Hepatocyte (in vitro differentiated cells): ENCODE results near the gene PAK1. TPM values are rescaled to one million over a fixed set of nuclear protein-coding genes. Genes with fewer than 3 reads are reported as not detected.

Experiments used
- DNase-seq: peaks from one replicate; pipeline ENCODE4 v3.0.0-alpha.2; 2016; ENCODE audit warnings: low spot score
- H2AFZ ChIP-seq: fragments of 200-600 bp; sonication (generic); 2 replicates; pipeline ENCODE4 v1.6.0; 2016; ENCODE audit warnings: antibody characterized with exemption, mild to moderate bottlenecking
- H3K27ac ChIP-seq: fragments of 200-600 bp; sonication (generic); 2 replicates; pipeline ENCODE4 v1.5.1; 2016; ENCODE audit warnings: mild to moderate bottlenecking
- H3K27me3 ChIP-seq: fragments of 200-600 bp; sonication (generic); 2 replicates; pipeline ENCODE4 v1.6.1; 2016
- H3K36me3 ChIP-seq: fragments of 200-600 bp; sonication (generic); replicated peaks from 2 replicates; pipeline ENCODE4 v1.5.1; 2016; ENCODE audit warnings: low read depth; ENCODE audit not compliant: insufficient read depth
- H3K4me1 ChIP-seq: fragments of 200-600 bp; sonication (generic); 2 replicates; pipeline ENCODE4 v1.5.1; 2016; ENCODE audit warnings: mild to moderate bottlenecking, moderate library complexity; ENCODE audit not compliant: insufficient read depth
- H3K4me2 ChIP-seq: fragments of 200-600 bp; sonication (generic); 2 replicates; pipeline ENCODE4 v1.6.0; 2016
- H3K4me3 ChIP-seq: fragments of 200-600 bp; sonication (generic); 2 replicates; pipeline ENCODE4 v1.5.1; 2016; ENCODE audit warnings: mild to moderate bottlenecking
- H3K79me2 ChIP-seq: fragments of 200-600 bp; sonication (generic); 2 replicates; pipeline ENCODE4 v1.6.0; 2017; ENCODE audit warnings: mild to moderate bottlenecking
- H3K9me2 ChIP-seq: fragments of 200-600 bp; sonication (generic); replicated peaks from 2 replicates; pipeline ENCODE4 v1.6.0; 2017; ENCODE audit warnings: mild to moderate bottlenecking; ENCODE audit not compliant: insufficient read depth
- H3K9me3 ChIP-seq: fragments of 200-600 bp; sonication (generic); 2 replicates; pipeline ENCODE4 v1.5.1; 2016; ENCODE audit warnings: low read depth, mild to moderate bottlenecking
- H4K20me1 ChIP-seq: fragments of 200-600 bp; sonication (generic); 2 replicates; pipeline ENCODE4 v1.6.0; 2016; ENCODE audit warnings: mild to moderate bottlenecking; ENCODE audit not compliant: insufficient read depth, poor library complexity, severe bottlenecking
- CTCF ChIP-seq: fragments of 200-600 bp; sonication (generic); IDR thresholded peaks from 2 replicates; pipeline ENCODE4 v1.5.1; 2016; ENCODE audit warnings: antibody characterized with exemption, mild to moderate bottlenecking; ENCODE audit not compliant: poor library complexity
- EZH2 ChIP-seq: fragments of 200-600 bp; sonication (generic); IDR thresholded peaks from 2 replicates; pipeline ENCODE4 v1.6.1; 2016; ENCODE audit warnings: antibody characterized with exemption, mild to moderate bottlenecking, borderline replicate concordance
- EZH2phosphoT487 ChIP-seq: fragments of 200-600 bp; sonication (generic); IDR thresholded peaks from one replicate; pipeline ENCODE4 v1.6.1; 2018; ENCODE audit warnings: antibody characterized with exemption, mild to moderate bottlenecking, low read depth, moderate library complexity; ENCODE audit not compliant: unreplicated experiment, severe bottlenecking
- WGBS: methylation state at CpG from one replicate; pipeline ENCODE4 v1.1.6; 2016; ENCODE audit warnings: low lambda C conversion rate; ENCODE audit errors: missing lambda C conversion rate; 5-methylcytosine and 5-hydroxymethylcytosine counted together
- polyA plus RNA-seq: library from polyadenylated mRNA; unstranded; fragments of >200 nt; fragmentation: Nextera tagmentation; extraction: Ambion mirVana; gene quantifications from 2 replicates; pipeline ENCODE4 v1.2.1, GENCODE V29; 2016
- total RNA-seq: library from RNA; depleted of rRNA; stranded (reverse); fragments of >200 nt; gene quantifications from 2 replicates; pipeline ENCODE4 v1.2.3, GENCODE V29; 2014

PAK1 gene
- total and polyA plus RNA-seq, 2 experiments from 2014 or later: 30.3 to 62.0 TPM

- H2AFZ ChIP-seq: no peak overlapping the region
- no peaks in the 10 kb centered on the region for H3K36me3 ChIP-seq
- peak overlapping the region; percentile 6 for H3K4me2 ChIP-seq
- H3K27me3 ChIP-seq: no peaks in the 10 kb centered on the region
- H3K27ac ChIP-seq: peak overlapping the region; percentile 27
- no peak overlapping the region for H3K4me3 ChIP-seq
- TF ChIP-seq EZH2 (no peak), CTCF (no peak), EZH2phosphoT487 (no peak)
- no peaks in the 10 kb centered on the region for H3K9me2 ChIP-seq
- 77% methylated on average over 3 of the region's 3 CpGs for WGBS
- no peaks in the 10 kb centered on the region for H4K20me1 ChIP-seq
- peaks cover 80% of the 10 kb centered on the region for H3K79me2 ChIP-seq
- peaks cover 16% of the 10 kb centered on the region for H3K4me1 ChIP-seq
- H3K9me3 ChIP-seq: no peaks in the 10 kb centered on the region
- no peak for DNase-seq
Measured at GRCh38 chr11:77418155-77418970, 55.5 kb downstream of the PAK1 start.

- Histone ChIP-seq H2AFZ (no peak overlapping the region), H3K79me2 (peaks cover 76% of the 10 kb centered on the region), H3K27ac (no peak overlapping the region), H3K4me2 (no peak overlapping the region), H3K4me3 (no peak overlapping the region), H3K36me3 (no peaks in the 10 kb centered on the region), H3K27me3 (no peaks in the 10 kb centered on the region), H3K9me2 (no peaks in the 10 kb centered on the region), H4K20me1 (no peaks in the 10 kb centered on the region), H3K9me3 (no peaks in the 10 kb centered on the region), H3K4me1 (peaks cover 21% of the 10 kb centered on the region)
- no peak for TF ChIP-seq CTCF
- DNase-seq: no peak
- WGBS: 100% methylated on average over 3 of the region's 3 CpGs
Measured at GRCh38 chr11:77416357-77416756, 57.5 kb downstream of the PAK1 start.

- H4K20me1 ChIP-seq: peaks cover 3% of the 10 kb centered on the region
- no peaks in the 10 kb centered on the region for H3K27me3 ChIP-seq
- no peaks in the 10 kb centered on the region for H3K9me3 ChIP-seq
- 70% methylated on average over 3 of the region's 3 CpGs for WGBS
- no peaks in the 10 kb centered on the region for H3K36me3 ChIP-seq
- no peak overlapping the region for H3K27ac ChIP-seq
- H3K4me3 ChIP-seq: no peak overlapping the region
- H3K4me1 ChIP-seq: peaks cover 21% of the 10 kb centered on the region
- H3K79me2 ChIP-seq: peaks cover 81% of the 10 kb centered on the region
- no peak overlapping the region for H3K4me2 ChIP-seq
- DNase-seq: no peak
- TF ChIP-seq EZH2 (no peak), CTCF (no peak), EZH2phosphoT487 (no peak)
- H3K9me2 ChIP-seq: no peaks in the 10 kb centered on the region
- H2AFZ ChIP-seq: no peak overlapping the region
Measured at GRCh38 chr11:77413850-77414460, 59.9 kb downstream of the PAK1 start.
